HG03103 (cell line): ENCODE measurements around the gene ABI3BP.
"Not testable (repeated sequence)": the region's sequence is repeated elsewhere in the genome, so short reads cannot be mapped to it uniquely, and the experiment has no call there.

Experiments used
- ATAC-seq: cut with Tn5 transposase; IDR thresholded peaks from one replicate; pipeline ENCODE4 v1.9.1; 2021; ENCODE audit warnings: low read depth; ENCODE audit not compliant: unreplicated experiment

The ABI3BP gene

GRCh38 chr3:100993309-100993708 lies at the start of gene ABI3BP:
Gene ABI3BP (minus strand): TSS chr3:100993421. CDS start chr3:100993384, 37 bp downstream.
- ATAC-seq, result no peak

GRCh38 chr3:101039285-101039684 lies 46.1 kb upstream of the ABI3BP start:
- ATAC-seq, result no peak

GRCh38 chr3:101038880-101039279 lies 45.7 kb upstream of the ABI3BP start:
- ATAC-seq, result no peak

GRCh38 chr3:101038393-101038792 lies 45.2 kb upstream of the ABI3BP start:
- no peak for ATAC-seq

DNA sequence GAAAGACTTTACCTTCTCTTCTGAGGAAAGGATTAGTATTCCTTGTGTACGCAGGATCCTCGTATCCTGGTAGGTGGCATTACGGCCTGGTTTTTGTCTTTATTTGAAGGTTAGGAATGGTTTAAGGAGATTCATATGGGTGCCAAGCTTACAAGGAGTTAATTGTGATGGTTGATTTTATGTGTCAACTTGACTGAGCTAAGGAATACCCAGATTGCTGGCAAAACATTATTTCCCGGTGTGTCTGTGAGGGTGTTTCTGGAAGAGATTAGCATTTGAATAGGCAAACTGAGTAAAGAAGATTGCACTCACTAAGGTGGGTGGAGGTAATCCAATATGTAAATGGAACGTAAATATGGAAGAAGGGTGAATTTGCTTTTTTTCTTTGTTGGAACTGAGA lies 44.4 kb upstream of the ABI3BP start:
- no peak for ATAC-seq

GRCh38 chr3:101036676-101037075 lies 43.5 kb upstream of the ABI3BP start:
- no peak for ATAC-seq

DNA sequence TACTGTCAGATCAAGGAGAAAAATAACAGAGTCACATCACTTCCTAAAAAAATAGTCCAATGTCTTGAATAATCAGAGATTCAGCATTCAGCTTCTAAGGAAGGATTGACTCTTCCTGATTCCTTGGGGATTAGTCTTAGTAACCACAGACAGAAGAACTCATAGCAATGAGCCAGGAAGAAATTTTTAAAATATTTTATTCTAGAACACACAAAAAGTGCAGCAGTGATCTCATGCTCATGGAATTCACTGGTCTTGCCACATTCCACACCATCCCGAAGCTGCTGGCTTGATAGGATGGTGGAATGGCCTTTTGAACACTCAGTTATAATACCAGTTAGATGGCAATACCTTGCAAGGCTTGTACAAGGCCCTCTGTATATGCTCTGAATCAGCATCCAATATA lies 43.0 kb upstream of the ABI3BP start:
- no peak for ATAC-seq

GRCh38 chr3:101027286-101027685 lies 34.1 kb upstream of the ABI3BP start:
- ATAC-seq, result no peak

GRCh38 chr3:101026881-101027280 lies 33.7 kb upstream of the ABI3BP start:
- no peak for ATAC-seq

DNA sequence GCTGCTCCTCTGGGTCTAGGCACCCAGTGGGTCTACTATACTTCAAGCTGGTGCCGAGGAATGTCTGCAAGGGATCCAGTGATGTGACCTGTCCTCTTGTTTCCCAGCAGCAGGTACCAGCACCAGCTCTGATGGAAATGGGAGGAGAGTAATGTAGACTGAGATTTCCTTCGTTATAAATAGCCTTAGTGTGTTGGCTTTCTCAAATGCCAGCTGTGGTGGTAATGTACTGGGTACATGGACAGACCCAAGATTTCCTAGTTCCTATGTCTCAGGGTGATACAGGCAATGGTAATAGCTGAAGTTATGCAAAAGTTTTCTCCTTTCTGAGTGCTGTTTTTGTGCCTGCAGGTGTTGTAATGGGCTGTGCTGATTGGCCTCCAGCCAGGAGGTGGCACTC lies 33.0 kb upstream of the ABI3BP start:
- ATAC-seq, result no peak

DNA sequence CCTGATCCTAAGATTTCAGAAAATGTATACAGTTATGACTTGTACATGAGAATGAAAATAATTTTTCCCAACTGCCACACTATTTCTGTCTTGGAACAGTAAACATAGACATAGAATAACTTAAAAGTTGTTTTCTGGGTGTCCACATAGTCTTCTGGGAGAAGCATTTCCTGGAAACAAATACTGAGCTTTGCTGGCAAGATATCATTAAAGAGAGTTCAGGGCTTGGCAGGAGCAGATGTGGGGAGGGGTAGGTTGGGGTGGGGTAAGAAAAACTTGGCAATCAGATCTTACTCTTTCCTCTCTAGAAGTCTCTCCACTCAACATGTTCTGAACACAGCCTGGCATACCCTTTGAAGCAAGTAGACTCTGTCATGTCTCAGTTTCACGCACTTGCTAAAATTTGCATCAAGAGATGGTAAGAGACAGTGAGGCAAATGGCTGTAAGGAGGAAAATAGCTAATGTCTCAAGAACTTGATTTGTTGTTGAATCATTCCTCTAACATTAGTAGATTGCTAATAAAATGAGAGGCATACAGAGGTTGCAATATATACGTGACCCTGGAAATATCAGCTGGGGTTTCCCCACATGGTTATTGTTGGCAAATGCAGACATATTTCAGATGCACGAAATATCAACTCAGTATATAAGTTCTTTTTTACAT lies 27.3 kb upstream of the ABI3BP start:
- ATAC-seq, result no peak

- ATAC-seq, result no peak
Measured at GRCh38 chr3:101017017-101017416, 23.8 kb upstream of the ABI3BP start.

- ATAC-seq, result not testable (repeated sequence)
Measured at GRCh38 chr3:101012312-101012711, 19.1 kb upstream of the ABI3BP start.

DNA sequence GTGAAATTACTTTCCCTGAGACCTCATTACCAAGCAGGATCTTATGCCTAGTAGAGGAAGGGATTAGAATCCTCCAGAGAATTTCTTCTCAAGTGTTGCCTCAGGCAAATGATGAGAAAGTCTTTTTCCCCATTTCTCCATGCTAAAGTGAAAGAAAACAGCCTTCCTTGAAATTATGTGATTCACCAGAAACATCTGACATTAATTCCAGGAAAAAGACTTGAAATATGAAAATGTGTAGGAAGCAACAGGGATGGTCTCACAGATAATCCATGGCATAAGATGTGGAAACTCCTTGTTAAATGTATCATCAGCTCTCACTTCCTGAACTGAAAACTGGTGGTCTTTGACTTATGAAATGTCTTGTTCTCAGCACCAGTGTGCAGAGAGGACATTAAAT lies 17.9 kb upstream of the ABI3BP start:
- ATAC-seq, result no peak

DNA sequence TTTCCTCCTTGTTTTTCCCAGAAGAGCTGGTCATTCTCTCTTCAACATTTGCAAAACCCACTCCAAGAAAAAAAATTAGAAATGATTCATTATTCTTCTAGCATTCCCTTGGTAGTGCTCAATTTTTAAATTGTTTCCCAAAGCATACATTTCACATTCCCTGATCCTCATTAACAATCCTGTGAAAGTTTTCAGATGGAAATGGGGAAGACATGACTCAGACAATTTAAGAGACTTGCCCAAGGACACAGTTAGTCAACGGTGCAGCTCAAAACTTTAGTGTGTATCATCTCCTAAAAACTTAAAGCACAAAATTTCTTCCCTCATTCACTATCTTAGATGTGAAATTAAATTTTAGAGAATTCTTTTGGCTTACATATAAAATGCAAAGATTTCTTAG lies 17.1 kb upstream of the ABI3BP start:
- ATAC-seq, result no peak

GRCh38 chr3:101009386-101009785 lies 16.2 kb upstream of the ABI3BP start:
- no peak for ATAC-seq

DNA sequence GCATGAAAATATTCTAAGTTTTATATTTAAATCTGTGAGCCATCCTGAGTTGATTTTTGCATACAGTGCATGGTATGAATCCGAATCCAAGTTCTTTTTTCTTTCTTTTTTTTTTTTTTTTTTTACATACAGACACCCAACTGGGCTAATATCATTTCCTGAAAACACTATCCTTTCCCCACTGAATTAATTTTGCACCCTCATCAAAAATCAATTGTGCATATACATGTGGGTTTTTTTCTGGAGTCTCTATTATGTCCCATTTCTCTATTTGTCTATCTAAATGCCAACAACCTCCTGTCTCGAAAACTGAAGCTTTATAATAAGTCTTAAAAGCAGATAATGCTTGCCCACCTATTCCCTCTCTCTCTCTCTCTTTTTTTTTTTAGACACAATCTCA lies 5.9 kb upstream of the ABI3BP start:
- no peak for ATAC-seq

GRCh38 chr3:100994809-100995208 lies 1.6 kb upstream of the ABI3BP start:
- no peak for ATAC-seq

GRCh38 chr3:100994187-100994586 lies 966 bp upstream of the ABI3BP start:
- ATAC-seq, result no peak

GRCh38 chr3:100992231-100993012 lies 799 bp downstream of the ABI3BP start:
- no peak for ATAC-seq

DNA sequence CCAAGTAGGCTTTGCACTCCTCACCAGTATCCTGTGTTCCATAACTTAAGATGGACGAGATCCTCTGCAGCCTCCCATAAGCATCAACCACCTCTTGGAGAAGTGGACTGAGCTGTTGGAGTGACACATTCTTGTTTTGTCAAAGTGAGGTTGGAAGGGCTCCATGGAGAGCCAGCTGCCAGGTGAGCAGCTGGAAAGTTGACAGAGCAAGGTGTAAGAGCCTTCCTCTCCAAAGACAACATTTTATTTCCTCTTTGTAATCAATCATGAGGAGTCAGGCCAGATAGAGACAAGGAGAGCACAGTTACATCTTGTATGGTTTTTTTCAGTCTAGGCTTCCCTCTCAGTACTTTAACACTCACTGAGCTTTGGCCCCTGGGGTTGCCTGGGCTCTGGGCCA lies 5.1 kb downstream of the ABI3BP start:
- ATAC-seq, result no peak

DNA sequence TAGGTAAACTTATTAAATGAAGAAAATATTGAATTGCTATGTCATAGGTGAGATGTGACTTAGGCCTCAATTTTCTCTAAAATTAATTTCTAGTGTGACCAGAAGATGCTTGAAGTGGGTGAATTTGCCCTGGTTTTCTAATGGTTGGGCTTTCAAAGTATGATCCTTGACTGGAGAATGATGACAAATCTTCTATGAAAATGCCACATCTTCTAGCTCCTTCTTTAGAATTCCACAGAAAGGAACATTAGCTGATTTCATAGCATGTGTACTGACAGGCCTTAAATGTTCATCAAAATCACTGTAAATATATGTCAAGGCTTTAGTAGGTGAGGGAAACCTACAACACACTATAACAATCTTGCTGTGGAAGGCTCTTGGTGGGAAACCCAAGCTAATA lies 8.9 kb downstream of the ABI3BP start:
- ATAC-seq, result no peak
